Measurements from ENCODE around the gene DIPK2B.

The DIPK2B gene

DNA sequence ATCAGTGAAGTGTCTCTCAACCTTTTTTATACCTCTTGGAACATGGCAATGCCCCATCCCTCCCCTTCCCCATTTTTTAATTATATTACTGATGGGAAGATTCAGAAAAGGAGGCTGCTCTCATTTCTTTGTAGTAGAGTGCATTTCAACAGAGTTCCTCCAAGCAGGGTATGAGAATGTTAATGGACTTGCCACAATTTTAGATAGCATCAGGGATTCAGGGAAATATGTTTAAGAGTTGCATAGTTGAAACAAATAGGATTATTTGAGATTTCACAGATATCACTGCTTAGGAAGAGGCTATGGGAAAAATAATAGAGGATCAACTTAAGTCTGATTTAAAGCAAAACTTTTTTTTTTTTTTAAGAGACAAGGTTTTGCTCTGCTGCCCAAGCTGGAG is 46.2 kb downstream of the DIPK2B start:
- DNase-seq, result no peak

DNA sequence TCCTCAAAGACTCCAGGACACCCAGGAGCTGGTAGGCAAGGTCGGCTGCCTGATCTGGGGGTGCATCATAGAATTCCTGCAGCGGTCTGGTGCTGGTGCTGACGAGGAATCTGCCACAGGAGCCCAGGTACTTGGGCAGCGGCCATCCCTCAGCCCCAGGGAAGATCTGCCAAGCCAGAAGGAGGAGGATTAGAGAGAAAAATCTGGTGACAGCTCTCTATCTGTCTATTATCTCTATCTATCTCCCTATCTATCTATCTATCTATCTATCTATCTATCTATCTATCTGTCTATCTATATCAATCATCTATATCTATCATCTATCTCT is 46.7 kb downstream of the DIPK2B start:
- no peak for DNase-seq

Data from amniotic stem cell (primary cell).